LHCN-M2 (cell line): Measurements from ENCODE around the gene XYLT1. TPM values are rescaled to one million over a fixed set of nuclear protein-coding genes. Genes with fewer than 3 reads are reported as not detected.
"Not testable (repeated sequence)": the region's sequence is repeated elsewhere in the genome, so short reads cannot be mapped to it uniquely, and the experiment has no call there.

Source experiments
- DNase-seq: peaks from one replicate; pipeline ENCODE4 v3.0.0-alpha.2; 2012; ENCODE audit warnings: low read depth
- total RNA-seq: library from RNA; depleted of rRNA; stranded (reverse); fragments of >200 nt; gene quantifications from 2 replicates; pipeline ENCODE4 v1.2.3, GENCODE V29; 2014

Gene XYLT1
- total RNA-seq, 1 experiment from 2014 or later, result 2.7 TPM

DNA sequence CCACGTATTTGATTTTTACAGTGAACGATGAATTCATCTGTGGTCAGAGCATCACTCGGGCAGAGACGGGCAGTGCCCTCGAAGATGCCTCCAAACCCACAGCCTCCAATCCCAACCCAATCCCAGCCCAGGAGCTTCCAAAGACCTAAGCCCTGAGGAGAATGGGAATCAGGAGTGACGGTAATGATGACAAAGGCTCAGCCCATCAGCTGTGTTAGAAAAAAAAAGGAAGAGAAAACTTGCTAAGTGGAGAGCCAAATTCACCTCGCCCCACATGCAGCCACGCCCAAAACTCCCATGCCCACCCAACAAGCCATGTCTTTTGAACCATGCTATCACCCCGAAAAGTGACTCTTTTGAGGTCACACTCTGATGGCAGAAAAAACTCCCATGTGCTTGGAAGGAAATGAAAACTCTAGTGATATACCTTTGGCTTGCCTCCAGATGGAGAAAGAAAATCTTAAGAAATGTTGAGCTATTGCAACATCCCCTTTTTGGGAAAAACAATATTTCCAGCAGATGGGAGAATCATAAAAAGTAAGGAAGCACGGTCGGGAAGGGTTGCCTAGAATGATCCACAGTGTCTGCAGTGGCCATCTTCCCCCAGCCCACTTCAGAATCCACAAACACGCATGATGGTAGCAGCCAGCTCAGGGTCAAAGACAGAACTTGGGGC, 37.7 kb downstream of the XYLT1 start:
- DNase-seq, result peak; percentile 1

DNA sequence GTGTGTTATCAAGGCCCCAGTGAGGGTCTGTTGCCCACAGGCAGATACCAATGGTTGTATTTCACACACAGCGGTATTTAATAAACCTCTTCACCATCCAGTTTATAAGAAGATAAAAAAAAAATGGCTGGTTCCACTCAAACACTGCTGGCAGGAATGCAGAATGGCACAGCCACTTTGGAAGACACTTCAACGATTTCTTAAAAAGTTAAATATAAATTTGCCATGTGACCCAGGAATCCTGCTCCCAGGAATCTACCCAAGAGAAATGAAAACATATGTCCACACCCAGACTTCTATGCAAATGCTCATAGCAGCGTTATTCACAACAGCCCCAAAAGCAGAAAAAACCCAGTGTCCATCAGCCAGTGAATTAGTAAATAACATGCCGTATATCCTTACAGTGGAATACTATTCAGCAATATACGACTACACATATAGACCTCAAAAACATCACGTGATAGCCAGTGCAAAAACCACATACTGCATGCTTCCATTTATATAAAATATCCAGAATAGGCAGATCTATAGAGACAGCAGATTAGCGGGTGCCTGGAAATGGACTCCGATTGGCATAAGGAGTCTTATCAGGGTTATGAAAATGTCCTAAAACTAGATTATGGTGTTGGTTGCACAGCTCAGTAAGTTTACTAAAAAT, 38.7 kb downstream of the XYLT1 start:
- DNase-seq, result no peak

DNA sequence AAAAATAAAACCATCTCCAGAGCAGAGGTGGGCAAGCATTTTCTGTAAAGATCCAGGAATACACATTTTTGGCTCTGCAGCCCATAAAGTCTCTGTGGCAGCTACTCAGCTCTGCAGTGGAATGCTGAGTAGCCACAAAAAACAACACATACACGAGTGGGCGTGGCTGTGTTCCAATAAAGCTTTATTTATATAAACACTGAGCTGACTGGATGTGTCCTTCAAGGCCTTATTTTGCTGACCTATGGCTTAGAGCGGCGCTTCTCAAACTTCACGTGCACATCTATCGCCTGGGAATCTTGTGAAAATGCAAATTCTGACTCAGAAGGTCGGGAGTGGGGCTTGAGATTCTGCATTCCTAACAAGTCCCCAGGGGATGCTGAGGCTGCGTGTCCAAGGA, 39.7 kb downstream of the XYLT1 start:
- peak; percentile 0 for DNase-seq

DNA sequence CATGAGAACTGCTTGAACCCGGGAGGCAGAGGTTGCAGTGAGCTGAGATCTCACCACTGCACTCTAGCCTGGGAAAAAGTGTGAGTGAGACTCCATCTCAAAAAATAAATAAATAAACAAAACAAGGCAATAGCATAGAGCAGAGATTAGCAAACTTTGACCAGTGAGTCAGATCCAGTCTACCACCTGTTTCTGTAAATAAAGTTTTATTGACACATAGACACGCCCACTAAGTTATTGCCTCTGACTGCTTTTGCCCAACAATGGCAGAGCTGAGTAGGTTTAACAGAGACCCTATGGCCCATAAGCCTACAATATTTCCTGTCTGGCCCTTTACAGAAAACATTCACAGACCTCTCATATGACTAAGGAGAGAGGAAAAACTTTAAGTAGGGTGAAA, 44.3 kb downstream of the XYLT1 start:
- peak; percentile 24 for DNase-seq

DNA sequence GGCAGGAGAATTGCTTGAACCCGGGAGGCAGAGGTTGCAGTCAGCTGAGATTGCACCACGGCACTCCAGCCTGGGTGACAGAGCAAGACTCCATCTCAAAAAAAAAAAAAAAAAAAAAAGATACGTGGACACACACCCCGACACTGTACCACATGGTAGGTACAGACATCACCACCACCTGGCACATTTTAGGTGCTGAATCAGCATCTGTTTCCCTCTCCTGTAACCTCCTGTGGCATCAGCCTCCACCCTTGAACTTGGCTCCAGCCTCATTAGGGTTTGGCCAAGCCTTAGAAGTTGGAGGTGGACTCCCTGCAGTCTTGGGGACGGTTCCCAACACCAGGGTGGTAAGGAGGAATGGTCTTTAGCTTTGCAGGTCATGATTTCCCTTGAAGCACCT, 46.0 kb downstream of the XYLT1 start:
- DNase-seq, result no peak

DNA sequence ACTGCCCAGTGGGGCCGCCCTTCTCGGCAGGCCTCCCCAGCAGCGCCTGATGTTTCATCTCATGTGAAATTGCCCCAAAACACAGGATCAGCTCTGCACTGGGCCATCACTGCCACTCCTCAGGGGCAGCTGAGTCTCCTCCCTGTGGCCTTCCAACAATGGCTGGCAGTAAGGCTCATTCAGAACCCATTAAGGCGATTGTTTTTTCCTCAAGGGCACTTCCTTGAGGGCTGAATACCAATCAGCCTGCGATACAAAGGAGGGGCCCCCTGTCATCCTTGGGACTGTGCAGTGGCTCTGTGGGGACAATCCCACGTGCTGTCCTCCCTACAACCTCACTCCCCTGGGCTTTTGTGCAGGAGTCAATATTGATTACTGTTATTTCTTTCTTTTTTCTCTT, 47.5 kb downstream of the XYLT1 start:
- no peak for DNase-seq

DNA sequence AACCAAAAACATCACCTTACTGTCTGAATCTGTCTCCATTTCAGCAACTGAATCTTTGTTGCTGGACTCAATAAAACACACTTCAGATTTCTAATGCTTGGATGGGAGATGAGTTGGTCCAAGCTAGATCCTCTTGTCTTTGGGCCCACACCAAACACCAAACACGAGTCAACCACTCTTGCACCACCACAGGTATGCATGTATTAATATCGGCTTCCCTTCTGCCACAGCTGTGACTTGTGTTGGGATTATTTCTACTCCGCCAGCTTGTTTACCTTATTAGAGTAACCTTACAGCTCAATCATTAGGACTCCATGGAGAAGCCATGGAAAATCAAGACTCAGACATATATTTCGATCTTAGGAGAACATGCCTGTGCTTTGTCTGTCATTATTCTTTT, 49.9 kb downstream of the XYLT1 start:
- DNase-seq, result no peak

DNA sequence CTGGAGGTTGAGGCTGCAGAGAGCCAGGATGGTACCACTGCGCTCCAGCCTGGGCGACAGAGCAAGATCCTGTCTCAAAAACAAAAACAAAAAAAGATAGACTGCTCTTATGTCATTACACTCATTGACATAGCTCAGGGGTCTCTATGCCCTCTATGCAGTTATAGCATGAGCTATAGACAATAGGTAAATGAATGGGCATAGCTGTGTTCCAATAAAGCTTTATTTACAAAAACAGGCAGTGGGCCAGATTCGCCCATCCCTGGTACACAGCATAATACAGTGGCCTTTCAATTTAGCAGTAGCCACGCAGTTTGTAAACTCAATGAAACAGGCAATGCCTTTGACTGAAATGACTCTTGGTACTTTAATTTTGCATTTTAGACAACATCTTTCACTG, 51.5 kb downstream of the XYLT1 start:
- DNase-seq, result no peak

DNA sequence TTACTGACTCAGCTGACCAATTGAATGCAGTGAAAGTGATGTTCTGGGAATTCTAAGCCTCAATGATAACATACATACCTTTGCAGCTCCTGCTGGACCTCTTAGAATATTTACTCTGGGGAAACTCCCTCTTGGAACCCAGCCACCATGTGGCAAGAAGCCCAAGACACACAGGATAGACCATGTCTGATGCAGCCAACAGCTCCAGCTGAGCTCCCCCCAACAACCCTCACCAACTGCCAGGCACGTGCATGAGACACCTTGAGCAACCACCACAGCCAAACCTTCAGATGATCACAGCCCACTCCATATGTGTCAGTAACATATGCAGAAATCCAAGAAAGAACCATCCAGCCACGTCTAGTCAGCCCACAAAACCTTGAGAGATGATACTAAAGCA, 53.0 kb downstream of the XYLT1 start:
- no peak for DNase-seq

DNA sequence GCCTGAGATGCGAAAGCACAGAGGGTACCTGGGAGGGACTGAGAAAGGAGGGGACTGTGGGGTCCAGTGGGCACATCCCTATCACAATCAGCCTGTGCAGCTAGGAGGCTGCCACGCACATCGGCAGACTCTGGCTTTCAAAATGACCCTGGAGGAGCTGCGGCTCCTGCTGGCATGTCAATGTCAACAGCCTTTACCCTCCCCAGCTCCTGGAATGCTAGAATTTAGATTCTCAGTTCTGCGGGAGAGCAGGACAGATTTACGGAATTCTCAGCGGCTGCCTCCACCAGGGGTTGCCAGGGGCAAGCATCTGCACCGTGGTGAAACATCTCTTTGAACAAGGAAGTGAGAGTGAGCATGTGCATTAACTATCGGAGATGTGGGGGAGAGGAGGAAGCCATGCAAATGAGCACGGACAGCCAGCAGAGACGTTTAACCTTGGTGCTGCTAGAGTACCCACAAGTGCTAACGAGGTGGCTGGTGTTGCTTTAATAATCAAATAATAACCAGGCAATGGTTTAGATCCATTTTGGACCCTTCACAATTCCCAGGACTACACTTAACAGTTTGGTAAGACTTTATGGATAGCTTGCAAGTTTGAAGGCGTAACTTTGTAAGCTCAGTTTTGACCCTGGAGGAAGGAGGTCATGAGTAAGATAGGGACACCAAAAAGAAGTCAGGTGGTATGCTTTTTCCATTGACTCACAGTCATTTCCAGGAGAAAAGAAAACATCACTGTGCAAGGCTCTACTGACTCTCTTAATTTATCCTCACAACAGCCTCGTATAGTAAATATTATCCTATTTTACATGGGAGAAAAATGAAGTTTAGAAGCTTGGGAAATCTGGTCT, 54.1 kb downstream of the XYLT1 start:
- peak; percentile 13 for DNase-seq

DNA sequence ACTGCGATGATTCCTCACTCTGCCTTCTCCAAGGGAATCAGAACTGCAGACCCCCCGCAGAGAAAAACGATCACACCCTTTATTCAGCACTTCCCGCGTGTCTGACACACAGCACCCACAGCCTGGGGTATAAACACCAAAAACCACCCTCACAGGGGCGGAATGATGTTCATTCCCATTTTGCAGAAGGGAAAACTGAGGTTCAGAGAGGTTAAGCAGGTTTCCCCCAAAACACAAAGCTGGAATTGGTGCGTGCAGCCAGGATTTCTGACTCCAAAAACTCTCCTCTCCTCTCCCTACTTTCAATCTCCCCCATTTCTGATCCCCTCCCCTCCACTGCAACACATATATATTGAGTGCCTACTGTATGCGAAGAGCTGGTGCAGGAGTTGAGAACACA, 55.8 kb downstream of the XYLT1 start:
- DNase-seq, result no peak

DNA sequence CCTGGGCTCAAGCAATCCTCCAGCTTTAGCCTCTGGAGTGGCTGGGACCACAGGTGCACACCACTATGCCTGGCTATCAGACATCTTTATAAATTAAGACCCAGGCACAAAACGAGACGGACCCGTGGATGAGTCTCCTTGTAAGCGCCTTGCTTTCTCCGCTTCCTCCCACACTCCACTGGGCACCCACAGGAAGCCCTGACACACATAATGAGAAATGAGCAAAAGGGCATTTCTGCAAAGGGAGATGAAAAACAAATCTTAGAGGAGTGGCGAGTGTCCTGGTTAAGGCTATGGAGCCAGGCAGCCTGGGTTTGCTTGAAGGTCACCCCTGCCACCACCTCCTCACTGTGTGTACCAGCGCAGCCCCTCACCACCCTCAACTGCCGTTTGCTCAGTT, 56.3 kb downstream of the XYLT1 start:
- no peak for DNase-seq

DNA sequence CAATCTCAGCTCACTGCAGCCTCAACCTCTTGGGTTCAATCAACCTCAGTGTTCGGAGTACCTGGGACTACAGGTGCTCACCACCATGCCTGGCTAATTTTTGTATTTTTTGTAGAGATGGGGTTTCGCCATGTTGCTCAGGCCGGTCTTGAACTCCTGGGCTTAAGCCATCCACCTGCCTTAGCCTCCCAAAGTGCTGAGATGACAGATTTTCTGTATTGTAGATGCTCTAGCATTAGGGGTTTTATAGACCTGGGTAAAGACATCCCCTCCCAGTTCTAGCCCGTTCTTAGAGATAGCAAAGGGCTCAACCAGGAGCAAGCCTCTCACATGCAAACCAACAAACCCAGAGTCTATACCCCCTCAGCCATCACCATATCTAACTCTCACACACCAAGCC, 57.3 kb downstream of the XYLT1 start:
- no peak for DNase-seq

DNA sequence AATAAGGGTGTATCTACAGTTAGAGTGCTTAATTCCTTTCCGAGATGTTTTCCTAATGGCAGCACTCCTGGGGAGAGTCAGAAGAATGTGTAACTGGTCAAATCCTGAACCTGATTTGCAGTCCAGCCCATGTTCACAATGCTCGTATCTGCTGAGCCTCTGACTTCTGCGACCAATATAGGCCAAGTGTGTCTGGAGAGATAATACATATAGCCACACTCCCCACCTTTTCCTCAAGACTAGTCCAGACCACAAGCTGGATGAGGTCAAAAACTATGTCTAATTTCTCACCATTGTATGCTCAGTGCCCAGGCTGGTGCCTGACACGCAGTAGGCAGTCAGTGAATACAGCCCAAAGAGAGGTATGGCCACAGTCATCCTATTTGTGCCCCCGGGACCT, 58.0 kb downstream of the XYLT1 start:
- no peak for DNase-seq

DNA sequence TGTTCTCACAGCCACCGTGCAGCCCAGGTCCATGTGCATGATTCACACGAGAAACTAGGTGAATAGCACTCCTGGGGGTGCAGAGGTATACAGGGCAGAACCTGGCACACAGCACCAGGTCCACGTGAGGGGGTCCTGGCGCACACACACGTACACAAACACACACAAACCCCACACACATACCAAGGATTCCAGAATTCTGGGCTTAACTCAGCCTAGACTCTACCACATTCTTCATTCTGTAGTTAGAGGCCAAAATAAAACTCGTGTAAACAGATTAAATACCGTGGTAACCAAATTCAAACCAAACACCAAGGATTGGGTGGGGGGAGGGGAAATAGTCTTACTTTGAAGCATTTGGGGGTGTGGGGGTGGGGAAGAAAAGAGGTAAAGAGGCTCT, 58.5 kb downstream of the XYLT1 start:
- DNase-seq, result no peak

DNA sequence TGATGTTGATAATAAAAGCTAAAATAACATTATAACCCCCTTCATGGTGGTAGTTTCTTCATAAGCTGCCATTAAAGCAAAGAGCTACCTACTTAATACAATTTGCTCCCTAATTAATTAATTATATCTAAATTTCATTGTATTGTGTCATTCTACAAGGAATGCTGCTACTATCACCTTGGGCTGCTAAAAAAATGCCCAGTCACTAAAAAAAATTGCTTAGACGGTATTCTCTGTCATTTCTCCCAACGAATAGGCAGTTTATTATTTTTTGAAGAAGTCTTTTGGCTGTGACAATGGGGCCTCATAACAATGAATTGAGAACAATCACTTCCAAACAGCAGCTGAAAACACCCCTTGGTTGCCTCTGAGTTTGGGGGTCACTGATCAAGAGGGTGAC, 59.5 kb downstream of the XYLT1 start:
- DNase-seq, result no peak

DNA sequence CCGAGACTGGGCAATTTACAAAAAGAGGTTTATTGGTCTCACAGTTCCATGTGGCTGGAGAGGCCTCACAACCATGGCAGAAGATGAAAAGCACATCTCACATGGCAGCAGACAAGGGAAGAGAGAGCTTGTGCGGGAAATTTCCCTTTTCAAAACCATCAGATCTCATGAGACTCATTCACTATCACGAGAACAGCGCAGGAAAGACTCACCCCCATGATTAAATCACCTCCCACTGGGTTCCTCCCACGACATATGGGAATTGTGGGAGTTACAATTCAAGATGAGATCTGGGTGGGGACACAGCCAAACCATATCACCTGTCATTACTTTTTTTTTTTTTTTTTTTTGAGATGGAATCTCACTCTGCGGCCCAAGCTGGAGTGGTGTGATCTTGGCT, 60.4 kb downstream of the XYLT1 start:
- DNase-seq, result not testable (repeated sequence)

DNA sequence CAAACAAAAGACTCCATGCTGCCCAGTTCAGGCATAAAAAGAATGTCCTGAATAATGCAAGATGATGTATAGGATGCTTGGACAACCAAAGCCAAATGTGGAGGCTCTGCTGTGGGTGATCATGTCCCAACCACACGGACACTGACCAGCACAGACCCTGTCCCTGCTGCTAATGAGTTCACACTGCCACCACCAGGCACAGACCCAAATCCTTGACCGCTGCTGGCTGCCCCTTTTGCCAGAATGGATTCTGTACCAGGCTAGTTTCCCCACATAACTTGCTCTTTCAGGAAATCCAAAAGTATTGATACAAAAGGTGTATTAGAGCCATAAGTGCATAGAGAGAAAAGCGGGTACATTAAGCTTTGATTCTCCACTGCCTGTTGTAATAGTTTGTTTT, 60.9 kb downstream of the XYLT1 start:
- DNase-seq, result no peak

DNA sequence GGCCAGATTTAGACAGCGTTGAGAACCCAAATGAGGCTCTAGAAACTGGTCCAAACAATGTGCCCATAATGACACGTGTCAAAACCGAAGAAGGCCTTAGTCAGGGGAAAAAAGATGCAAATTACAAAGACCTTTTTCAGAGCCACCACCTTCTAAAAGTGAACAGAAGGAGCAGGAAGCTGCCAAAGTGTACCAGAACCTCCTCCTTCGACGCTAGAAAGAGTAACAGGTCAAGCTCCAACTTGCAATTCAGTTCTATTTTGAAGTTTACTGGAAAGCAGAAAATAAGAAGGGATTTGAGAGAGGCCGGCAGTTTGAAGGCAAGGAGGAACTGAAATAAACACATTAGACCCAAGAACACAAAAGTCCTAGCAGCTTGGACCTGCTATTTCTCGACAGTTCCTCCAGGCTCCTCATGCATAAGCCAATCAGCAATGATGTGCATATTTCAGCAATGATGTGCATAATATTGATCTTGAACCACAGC, 61.8 kb downstream of the XYLT1 start:
- DNase-seq, result no peak

DNA sequence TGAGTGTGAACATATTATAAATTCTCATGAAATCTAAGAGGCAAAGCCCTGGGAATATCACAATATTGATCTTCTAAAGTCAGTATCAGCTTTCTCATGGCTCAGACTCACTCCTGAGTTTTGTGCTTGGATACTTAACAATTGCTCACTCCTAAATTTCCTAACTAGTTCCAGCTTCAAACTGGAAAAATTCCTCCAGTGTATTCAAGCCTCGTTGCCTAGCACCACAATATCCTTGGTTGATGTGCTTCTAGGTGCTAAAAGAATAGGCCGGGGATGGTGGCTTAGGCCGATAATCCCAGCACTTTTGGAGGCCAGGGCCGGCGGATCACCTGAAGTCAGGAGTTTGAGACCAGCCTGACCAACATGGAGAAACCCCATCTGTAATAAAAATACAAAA, 62.5 kb downstream of the XYLT1 start:
- no peak for DNase-seq

DNA sequence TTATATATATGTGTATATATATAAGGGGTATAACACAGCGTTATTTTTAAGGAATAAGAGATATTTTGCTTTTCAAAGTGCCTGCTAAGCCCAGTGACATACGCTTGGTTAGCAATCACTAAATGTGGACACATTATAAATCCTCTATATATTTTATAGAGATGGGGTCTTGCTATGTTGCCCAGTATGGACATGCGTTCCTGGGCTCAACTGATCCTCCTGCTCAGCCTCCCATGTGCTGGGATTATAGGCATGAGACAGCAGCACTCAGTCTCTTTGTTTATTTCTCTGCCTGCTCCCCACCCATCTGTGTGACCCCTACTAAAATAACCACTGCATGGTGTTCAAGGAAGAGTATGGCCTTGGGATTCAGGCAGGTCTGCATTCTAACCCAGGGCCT, 63.4 kb downstream of the XYLT1 start:
- no peak for DNase-seq

DNA sequence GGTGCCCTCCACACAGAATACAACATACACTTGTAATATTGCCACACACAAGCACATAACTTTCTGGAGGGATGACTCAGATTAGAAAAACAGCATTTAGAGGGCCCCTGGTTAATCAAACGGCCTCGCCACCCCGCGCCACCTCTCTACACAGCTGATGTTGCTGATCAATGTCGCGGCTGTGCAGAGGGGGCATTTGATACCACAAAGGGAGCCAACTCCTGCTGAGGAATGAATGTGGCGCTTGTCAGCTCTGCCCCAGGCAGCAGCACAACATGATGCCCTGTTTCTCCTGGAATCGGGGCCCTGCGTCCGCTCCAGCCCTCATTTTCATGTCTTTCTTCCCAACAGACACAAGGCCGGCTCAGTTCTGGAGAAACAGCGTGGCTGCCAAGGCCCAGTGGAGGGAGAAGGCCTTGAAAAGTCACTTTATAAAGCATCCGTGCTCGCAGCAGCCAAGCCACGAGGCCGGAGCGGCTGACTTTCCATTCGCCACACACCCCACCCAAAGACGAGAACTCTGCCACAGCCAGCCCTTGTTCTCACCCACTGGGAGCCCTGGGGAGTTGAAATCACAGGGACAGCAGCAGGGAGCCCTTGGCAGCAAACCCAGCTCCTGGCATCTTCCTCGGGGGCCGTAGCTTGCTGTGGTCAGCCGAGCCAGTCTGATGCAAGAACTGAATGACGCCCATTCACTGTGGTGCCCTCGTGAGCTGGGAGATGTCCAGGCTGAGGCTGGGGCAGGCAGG, 65.6 kb downstream of the XYLT1 start:
- peak; percentile 31 for DNase-seq
